IMR-90 (cell line): ENCODE measurements around the gene NNT. TPM values are rescaled to one million over a fixed set of nuclear protein-coding genes. Genes with fewer than 3 reads are reported as not detected.
A peak's percentile ranks its signal among the peaks of the same experiment; 100 is the strongest.

ENCODE experiments used
- ATAC-seq: fragments of 200-7000 bp; cut with Tn5 transposase; 2 replicates; pipeline ENCODE4 v1.9.1; 2020; ENCODE audit warnings: low read depth, mild to moderate bottlenecking, moderate library complexity
- BruUV-seq: library from RNA; stranded (reverse); fragments of 400-500 nt; replicated peaks from 2 replicates; lab custom pipeline; 2021; lab: Mats Ljungman, UMichigan
- CTCF ChIA-PET: fragments of 300-600 bp; formaldehyde crosslinking; extraction: SDS; loops from one replicate; lab custom pipeline; 2021; ENCODE audit warnings: antibody characterized with exemption; lab: Yijun Ruan, JAX
- POLR2A ChIA-PET: fragments of 300-600 bp; sonication (Branson Sonifier 250); formaldehyde crosslinking; loops from one replicate; lab custom pipeline; 2022; ENCODE audit warnings: antibody characterized with exemption; ENCODE audit not compliant: unreplicated experiment; lab: Charles Lee
- DNase-seq: peaks from one replicate; pipeline ENCODE4 v3.0.0; 2013
- H2AFZ ChIP-seq: replicated peaks from 2 replicates; pipeline ENCODE3; 2013; ENCODE audit warnings: low read length, mild to moderate bottlenecking; ENCODE audit not compliant: poor library complexity
- H2AK5ac ChIP-seq: 2 replicates; pipeline ENCODE4 v1.6.1; 2013; ENCODE audit warnings: low read depth, low read length, inconsistent platforms
- H2AK9ac ChIP-seq: replicated peaks from 2 replicates; pipeline ENCODE3; 2013; ENCODE audit warnings: mild to moderate bottlenecking, low read depth, low read length, moderate library complexity; ENCODE audit not compliant: poor library complexity
- H2BK120ac ChIP-seq: 2 replicates; pipeline ENCODE4 v1.6.1; 2013; ENCODE audit warnings: low read depth, low read length, inconsistent platforms
- H2BK15ac ChIP-seq: 3 replicates; pipeline ENCODE4 v1.6.1; 2013; ENCODE audit warnings: low read depth, low read length, inconsistent platforms
- H2BK20ac ChIP-seq: 2 replicates; pipeline ENCODE4 v1.6.1; 2013; ENCODE audit warnings: low read depth, mild to moderate bottlenecking, inconsistent platforms, low read length, moderate library complexity
- H2BK5ac ChIP-seq: 2 replicates; pipeline ENCODE4 v1.6.1; 2013; ENCODE audit warnings: mild to moderate bottlenecking, low read depth, low read length, inconsistent platforms; ENCODE audit not compliant: poor library complexity, severe bottlenecking
- H3K14ac ChIP-seq: replicated peaks from 2 replicates; pipeline ENCODE4 v1.6.1; 2013; ENCODE audit warnings: low read depth, low read length, inconsistent platforms
- H3K18ac ChIP-seq: 2 replicates; pipeline ENCODE4 v1.6.1; 2013; ENCODE audit warnings: low read depth, low read length, control low read depth
- H3K23ac ChIP-seq: 2 replicates; pipeline ENCODE4 v1.6.1; 2013; ENCODE audit warnings: low read depth, low read length, inconsistent platforms
- H3K27ac ChIP-seq: 2 replicates; pipeline ENCODE4 v1.5.1; 2013; ENCODE audit warnings: mild to moderate bottlenecking, control low read depth, low read length; ENCODE audit not compliant: insufficient read depth
- H3K27me3 ChIP-seq: 2 replicates; pipeline ENCODE4 v1.6.1; 2013; ENCODE audit warnings: low read length; ENCODE audit not compliant: control insufficient read depth, insufficient read depth
- H3K36me3 ChIP-seq: 2 replicates; pipeline ENCODE4 v1.6.1; 2013; ENCODE audit warnings: low read length, mixed read lengths; ENCODE audit not compliant: control insufficient read depth, insufficient read depth
- H3K4ac ChIP-seq: 2 replicates; pipeline ENCODE4 v1.6.1; 2013; ENCODE audit warnings: low read depth, low read length, inconsistent platforms
- H3K4me1 ChIP-seq: 2 replicates; pipeline ENCODE4 v1.6.1; 2013; ENCODE audit warnings: low read length, mixed read lengths; ENCODE audit not compliant: control insufficient read depth, insufficient read depth
- H3K4me2 ChIP-seq: 2 replicates; pipeline ENCODE4 v1.6.1; 2013; ENCODE audit warnings: low read depth, mild to moderate bottlenecking, control low read depth, low read length, moderate library complexity
- H3K4me3 ChIP-seq: 2 replicates; pipeline ENCODE4 v1.5.1; 2013; ENCODE audit warnings: low read depth, mild to moderate bottlenecking, control low read depth, low read length, moderate library complexity; ENCODE audit not compliant: insufficient read depth
- H3K56ac ChIP-seq: 2 replicates; pipeline ENCODE4 v1.6.1; 2013; ENCODE audit warnings: low read length, inconsistent platforms; ENCODE audit not compliant: insufficient read depth; ENCODE audit errors: extremely low read depth
- H3K79me1 ChIP-seq, 2 experiments: 2 replicates each; pipeline ENCODE4 v1.6.1; 2013; ENCODE audit warnings: low read length in 2 of 2, inconsistent platforms in 1 of 2, low read depth in 1 of 2
- H3K9ac ChIP-seq: 2 replicates; pipeline ENCODE4 v1.6.1; 2013; ENCODE audit warnings: low read depth, low read length, control low read depth
- H3K9me1 ChIP-seq: 2 replicates; pipeline ENCODE4 v1.6.1; 2013; ENCODE audit warnings: low read length, inconsistent platforms; ENCODE audit not compliant: insufficient read depth
- H3K9me3 ChIP-seq: 2 replicates; pipeline ENCODE4 v1.6.1; 2013; ENCODE audit warnings: low read length; ENCODE audit not compliant: control insufficient read depth, insufficient read depth
- H4K20me1 ChIP-seq: 2 replicates; pipeline ENCODE4 v1.6.1; 2013; ENCODE audit warnings: low read length, inconsistent platforms; ENCODE audit not compliant: insufficient read depth
- H4K5ac ChIP-seq: 2 replicates; pipeline ENCODE4 v1.6.1; 2013; ENCODE audit warnings: mild to moderate bottlenecking, low read depth, low read length, control low read depth
- H4K8ac ChIP-seq, 2 experiments: 2 replicates each; pipeline ENCODE4 v1.6.1; 2013; ENCODE audit warnings: low read depth in 2 of 2, low read length in 2 of 2, control low read depth in 1 of 2, inconsistent platforms in 1 of 2
- H4K91ac ChIP-seq: 2 replicates; pipeline ENCODE4 v1.6.1; 2013; ENCODE audit warnings: low read depth, low read length, inconsistent platforms; ENCODE audit not compliant: insufficient read depth
- BHLHE40 ChIP-seq: fragments of 150-350 bp; IDR thresholded peaks from 2 replicates; pipeline ENCODE4 v1.6.1; 2016; ENCODE audit warnings: mild to moderate bottlenecking, low read depth, low read length
- CEBPB ChIP-seq: IDR thresholded peaks from 2 replicates; pipeline ENCODE4 v1.6.1; 2012; ENCODE audit warnings: low read depth, low read length, improper control_type of control experiment
- RCOR1 ChIP-seq: IDR thresholded peaks from 2 replicates; pipeline ENCODE4 v1.6.1; 2012; ENCODE audit warnings: mild to moderate bottlenecking, low read length, improper control_type of control experiment; ENCODE audit not compliant: insufficient replicate concordance
- WGBS, 2 experiments: methylation state at CpG; one replicate each; pipeline versions ENCODE4 v1.1.5 to v1.1.7; 2013; ENCODE audit warnings: missing lambda C conversion rate in 2 of 2; ENCODE audit not compliant: insufficient read length in 1 of 2; ENCODE audit errors: extremely low coverage in 2 of 2; 5-methylcytosine and 5-hydroxymethylcytosine counted together
- dilution Hi-C: fragments of 300-500 bp; cut with HindIII; formaldehyde crosslinking; loops from one replicate; pipeline ENCODE4 v1.14.3; 2018; ENCODE audit warnings: low sequenced_read_pairs; ENCODE audit not compliant: unreplicated experiment
- in situ Hi-C: fragments of 300-500 bp; cut with MboI; formaldehyde crosslinking; loops from 3 replicates; pipeline ENCODE4 v1.14.3; 2019; ENCODE audit warnings: low sequenced_read_pairs, inconsistent platforms, mixed read lengths
- intact Hi-C: fragments of 100-400 bp; cut with micrococcal nuclease; formaldehyde crosslinking; loops from 2 replicates; pipeline ENCODE4 v1.10.0; 2022
- polyA plus RNA-seq, 3 experiments: library from polyadenylated mRNA; depleted of rRNA; stranded (reverse); fragments of >200 nt; gene quantifications; 2 replicates each; pipeline ENCODE4 v1.2.3, GENCODE V29; 2012; ENCODE audit warnings: low replicate concordance in 1 of 3
- total RNA-seq: library from RNA; depleted of rRNA; stranded (reverse); fragments of >200 nt; gene quantifications from 2 replicates; pipeline ENCODE4 v1.2.3, GENCODE V29; 2012
- TF ChIP-seq, protein P1 (sequence below): fragments of 150-350 bp; IDR thresholded peaks from 2 replicates; pipeline ENCODE4 v1.6.1; 2016; ENCODE audit warnings: low read depth, mild to moderate bottlenecking, low read length, moderate library complexity, borderline replicate concordance

Gene NNT
- total and polyA plus RNA-seq, 2 of the 4 experiments (the other 2 are of a cell fraction) = 23.1 to 57.2 TPM

DNA sequence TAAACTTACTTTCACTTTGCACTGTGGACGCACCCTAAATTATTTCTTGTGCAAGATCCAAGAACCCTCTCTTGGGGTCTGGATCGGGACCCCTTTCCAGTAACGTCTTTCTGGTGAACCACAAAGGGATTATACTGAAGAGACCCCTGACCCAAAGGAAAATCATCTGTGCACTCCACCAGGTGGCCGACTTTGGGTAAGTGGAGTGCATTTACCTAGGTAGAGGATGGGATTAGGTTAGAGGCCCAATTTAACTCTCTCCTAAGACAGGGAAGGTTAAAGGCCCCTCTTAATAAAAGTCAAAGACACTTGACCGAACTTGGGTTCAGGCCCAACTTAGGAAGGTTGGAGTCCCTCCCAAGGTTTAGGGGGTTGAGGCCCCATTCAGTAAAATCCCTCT lies 37.9 kb upstream of the NNT start:
- Histone ChIP-seq H2AFZ (no peak overlapping the region), H3K27ac (no peak overlapping the region), H3K18ac (no peak overlapping the region), H2BK20ac (no peak overlapping the region), H3K79me1 (no peaks in the 10 kb centered on the region), H4K5ac (no peak overlapping the region), H4K20me1 (no peaks in the 10 kb centered on the region), H3K56ac (no peak overlapping the region), H2BK5ac (no peak overlapping the region), H2AK5ac (no peak overlapping the region), H2AK9ac (no peak overlapping the region), H3K4ac (no peak overlapping the region), H3K27me3 (no peaks in the 10 kb centered on the region), H3K4me1 (peaks cover 8% of the 10 kb centered on the region; the same call in 1 of the 2 replicates), H4K8ac (no peak overlapping the region), H3K14ac (no peak overlapping the region), H3K9me1 (no peaks in the 10 kb centered on the region), H3K4me2 (peak overlapping the region; percentile 34), H3K4me3 (no peak overlapping the region), H3K9ac (no peak overlapping the region), H3K36me3 (no peaks in the 10 kb centered on the region), H2BK120ac (no peak overlapping the region), H2BK15ac (no peak overlapping the region), H3K23ac (no peak overlapping the region), H3K9me3 (no peaks in the 10 kb centered on the region), H4K91ac (no peak overlapping the region)
- in situ Hi-C loops = no loop called here
- intact Hi-C loops = no loop called here
- POLR2A ChIA-PET = no interaction called here
- TF ChIP-seq BHLHE40 (no peak), RCOR1 (no peak), CEBPB (no peak)
- TF ChIP-seq, protein P1, sequence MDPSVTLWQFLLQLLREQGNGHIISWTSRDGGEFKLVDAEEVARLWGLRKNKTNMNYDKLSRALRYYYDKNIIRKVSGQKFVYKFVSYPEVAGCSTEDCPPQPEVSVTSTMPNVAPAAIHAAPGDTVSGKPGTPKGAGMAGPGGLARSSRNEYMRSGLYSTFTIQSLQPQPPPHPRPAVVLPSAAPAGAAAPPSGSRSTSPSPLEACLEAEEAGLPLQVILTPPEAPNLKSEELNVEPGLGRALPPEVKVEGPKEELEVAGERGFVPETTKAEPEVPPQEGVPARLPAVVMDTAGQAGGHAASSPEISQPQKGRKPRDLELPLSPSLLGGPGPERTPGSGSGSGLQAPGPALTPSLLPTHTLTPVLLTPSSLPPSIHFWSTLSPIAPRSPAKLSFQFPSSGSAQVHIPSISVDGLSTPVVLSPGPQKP = no peak
- dilution Hi-C loops = no loop called here
- CTCF ChIA-PET = interaction anchor here (0.6 kb wide), 1 partner anchor 24 kb away, joined by 3 read pairs; no protein-coding TSS in a partner anchor
- no TSS peak for BruUV-seq
- no peak for DNase-seq
- no peak for ATAC-seq
- WGBS, 2 experiments = no CpG with 5 or more reads among the region's 5 CpGs
